H1 (cell line): Measurements from ENCODE around the gene STRIP2.

Experiments
- NRF1 ChIP-seq: IDR thresholded peaks from 2 replicates; pipeline ENCODE4 v1.6.1; 2011; ENCODE audit warnings: mild to moderate bottlenecking, low read depth, low read length, improper control_type of control experiment
- POLR2A ChIP-seq, 2 experiments: IDR thresholded peaks; 1 replicate in 1 of 2; 2 replicates in 1 of 2; pipeline ENCODE4 v1.6.1; 2011; ENCODE audit warnings: low read depth in 2 of 2, low read length in 2 of 2, mild to moderate bottlenecking in 2 of 2; ENCODE audit errors: control extremely low read depth in 1 of 2
- POLR2AphosphoS5 ChIP-seq: IDR thresholded peaks from 2 replicates; pipeline ENCODE4 v1.6.1; 2011; ENCODE audit warnings: low read depth, low read length
- RAD21 ChIP-seq, 2 experiments: IDR thresholded peaks in 1 of 2; conservative IDR thresholded peaks in 1 of 2; 2 replicates each; pipeline ENCODE4 v1.6.1; 2011; ENCODE audit warnings: low read depth in 2 of 2, low read length in 2 of 2, improper control_type of control experiment in 1 of 2, inconsistent platforms in 1 of 2, mild to moderate bottlenecking in 1 of 2, moderate library complexity in 1 of 2
- TF ChIP-seq, protein P1 (sequence below), 3 experiments: IDR thresholded peaks; 1 replicate in 2 of 3; 2 replicates in 1 of 3; pipeline versions ENCODE4 v1.5.1 to v1.6.1; 2011; ENCODE audit warnings: low read length in 3 of 3, mild to moderate bottlenecking in 3 of 3, inconsistent platforms in 2 of 3, low read depth in 1 of 3, moderate library complexity in 1 of 3; ENCODE audit not compliant: insufficient read depth in 1 of 3; ENCODE audit errors: control extremely low read depth in 1 of 3

DNA sequence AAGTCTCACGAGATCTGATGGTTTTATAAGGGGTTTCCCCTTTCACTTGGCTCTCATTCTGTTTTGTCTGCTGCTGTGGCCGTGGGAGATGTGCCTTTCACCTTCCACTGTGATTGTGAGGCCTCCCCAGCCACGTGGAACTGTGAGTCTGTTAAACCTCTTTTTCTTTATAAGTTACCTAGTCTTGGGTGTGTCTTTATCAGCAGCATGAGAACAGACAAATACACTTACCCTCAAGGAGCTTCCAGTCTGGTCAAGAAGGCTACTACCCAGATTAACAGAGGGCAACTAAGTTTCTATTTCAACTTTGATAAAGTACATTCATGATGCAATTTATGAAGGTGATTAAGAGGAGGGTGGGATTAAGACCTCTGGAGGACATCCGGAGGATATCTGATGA is 81.1 kb downstream of the STRIP2 start:
- TF ChIP-seq, protein P1, sequence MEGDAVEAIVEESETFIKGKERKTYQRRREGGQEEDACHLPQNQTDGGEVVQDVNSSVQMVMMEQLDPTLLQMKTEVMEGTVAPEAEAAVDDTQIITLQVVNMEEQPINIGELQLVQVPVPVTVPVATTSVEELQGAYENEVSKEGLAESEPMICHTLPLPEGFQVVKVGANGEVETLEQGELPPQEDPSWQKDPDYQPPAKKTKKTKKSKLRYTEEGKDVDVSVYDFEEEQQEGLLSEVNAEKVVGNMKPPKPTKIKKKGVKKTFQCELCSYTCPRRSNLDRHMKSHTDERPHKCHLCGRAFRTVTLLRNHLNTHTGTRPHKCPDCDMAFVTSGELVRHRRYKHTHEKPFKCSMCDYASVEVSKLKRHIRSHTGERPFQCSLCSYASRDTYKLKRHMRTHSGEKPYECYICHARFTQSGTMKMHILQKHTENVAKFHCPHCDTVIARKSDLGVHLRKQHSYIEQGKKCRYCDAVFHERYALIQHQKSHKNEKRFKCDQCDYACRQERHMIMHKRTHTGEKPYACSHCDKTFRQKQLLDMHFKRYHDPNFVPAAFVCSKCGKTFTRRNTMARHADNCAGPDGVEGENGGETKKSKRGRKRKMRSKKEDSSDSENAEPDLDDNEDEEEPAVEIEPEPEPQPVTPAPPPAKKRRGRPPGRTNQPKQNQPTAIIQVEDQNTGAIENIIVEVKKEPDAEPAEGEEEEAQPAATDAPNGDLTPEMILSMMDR (IDR thresholded peaks at IDR 0.05; ENCODE audit: control extremely low read depth in 1 of 3, insufficient read depth in 1 of 3, low read depth in 1 of 3, low read length in 3 of 3), result no peak
- TF ChIP-seq RAD21 (IDR thresholded peaks at IDR 0.05 in 1 of 2, conservative IDR thresholded peaks at IDR 0.05 in 1 of 2; ENCODE audit: low read depth in 2 of 2, low read length in 2 of 2) (no peak), POLR2A (IDR thresholded peaks at IDR 0.05; ENCODE audit: control extremely low read depth in 1 of 2, low read depth in 2 of 2, low read length in 2 of 2) (no peak), NRF1 (no peak), POLR2AphosphoS5 (no peak)
